ENCODE results near the gene MYL4.
A peak's percentile ranks its signal among the peaks of the same experiment; 100 is the strongest.

MYL4 gene

GRCh38 chr17:47199627-47200324 is 9.4 kb upstream of the MYL4 start:
- no peaks in the 10 kb centered on the region for H4K20me1 ChIP-seq (ENCODE audit: insufficient read depth, low read length)
- TF ChIP-seq EZH2 (IDR thresholded peaks at IDR 0.05; ENCODE audit: borderline replicate concordance, low read length) (no peak), CTCF (IDR thresholded peaks at IDR 0.05; ENCODE audit: low read length) (no peak)
- H3K9me2 ChIP-seq (ENCODE audit: low read depth, low read length), result no peaks in the 10 kb centered on the region
- H3K9me3 ChIP-seq (ENCODE audit: low read length), result peaks cover 3% of the 10 kb centered on the region; the same call in 1 of the 2 replicates
- peak overlapping the region; percentile 55 for H3K9ac ChIP-seq (ENCODE audit: low read length)
- H3K4me3 ChIP-seq (ENCODE audit: low read depth, low read length, poor library complexity, severe bottlenecking), result peak overlapping the region; percentile 31
- H3F3A ChIP-seq (ENCODE audit: insufficient read depth, low read length), result peaks cover 4% of the 10 kb centered on the region; the same call in 1 of the 2 replicates
- no peaks in the 10 kb centered on the region for H3K27me3 ChIP-seq (ENCODE audit: insufficient read depth, low read length)
- H3K36me3 ChIP-seq (ENCODE audit: insufficient read depth, low read length), result no peaks in the 10 kb centered on the region
- H3K4me2 ChIP-seq (ENCODE audit: low read length), result peak overlapping the region; percentile 60
- H3K79me2 ChIP-seq (ENCODE audit: insufficient read depth, low read length), result no peaks in the 10 kb centered on the region
- peaks cover 38% of the 10 kb centered on the region for H3K4me1 ChIP-seq (ENCODE audit: insufficient read depth, low read length, severe bottlenecking)
- peak overlapping the region; percentile 84 for H2AFZ ChIP-seq (ENCODE audit: low read length)
- peak overlapping the region; percentile 91 for H3K27ac ChIP-seq (ENCODE audit: low read depth, low read length, poor library complexity, severe bottlenecking)

GRCh38 chr17:47200325-47200664 is 8.9 kb upstream of the MYL4 start:
- Histone ChIP-seq H3F3A (ENCODE audit: insufficient read depth, low read length) (peaks cover 7% of the 10 kb centered on the region), H3K27ac (ENCODE audit: low read depth, low read length, poor library complexity, severe bottlenecking) (peak overlapping the region; percentile 91), H2AFZ (ENCODE audit: low read length) (peak overlapping the region; percentile 84), H3K9ac (ENCODE audit: low read length) (peak overlapping the region; percentile 55), H3K4me2 (ENCODE audit: low read length) (peak overlapping the region; percentile 60), H3K36me3 (ENCODE audit: insufficient read depth, low read length) (no peaks in the 10 kb centered on the region), H3K9me3 (ENCODE audit: low read length) (peaks cover 3% of the 10 kb centered on the region; the same call in 1 of the 2 replicates), H3K9me2 (ENCODE audit: low read depth, low read length) (no peaks in the 10 kb centered on the region), H3K4me1 (ENCODE audit: insufficient read depth, low read length, severe bottlenecking) (peaks cover 43% of the 10 kb centered on the region), H4K20me1 (ENCODE audit: insufficient read depth, low read length) (no peaks in the 10 kb centered on the region), H3K79me2 (ENCODE audit: insufficient read depth, low read length) (no peaks in the 10 kb centered on the region), H3K27me3 (ENCODE audit: insufficient read depth, low read length) (no peaks in the 10 kb centered on the region), H3K4me3 (ENCODE audit: low read depth, low read length, poor library complexity, severe bottlenecking) (peak overlapping the region; percentile 31)
- no peak for TF ChIP-seq EZH2 (IDR thresholded peaks at IDR 0.05; ENCODE audit: borderline replicate concordance, low read length)
- TF ChIP-seq CTCF (IDR thresholded peaks at IDR 0.05; ENCODE audit: low read length), result no peak

GRCh38 chr17:47201166-47201565 is 8.0 kb upstream of the MYL4 start:
- no peak for TF ChIP-seq CTCF (IDR thresholded peaks at IDR 0.05; ENCODE audit: low read length)
- TF ChIP-seq EZH2 (IDR thresholded peaks at IDR 0.05; ENCODE audit: borderline replicate concordance, low read length), result no peak
- H4K20me1 ChIP-seq (ENCODE audit: insufficient read depth, low read length), result no peaks in the 10 kb centered on the region
- no peaks in the 10 kb centered on the region for H3K79me2 ChIP-seq (ENCODE audit: insufficient read depth, low read length)
- peaks cover 51% of the 10 kb centered on the region for H3K4me1 ChIP-seq (ENCODE audit: insufficient read depth, low read length, severe bottlenecking)
- no peak overlapping the region for H3K4me3 ChIP-seq (ENCODE audit: low read depth, low read length, poor library complexity, severe bottlenecking)
- no peak overlapping the region for H3K4me2 ChIP-seq (ENCODE audit: low read length)
- H3K27me3 ChIP-seq (ENCODE audit: insufficient read depth, low read length), result no peaks in the 10 kb centered on the region
- H3K27ac ChIP-seq (ENCODE audit: low read depth, low read length, poor library complexity, severe bottlenecking), result peak overlapping the region; percentile 91
- H3F3A ChIP-seq (ENCODE audit: insufficient read depth, low read length), result peaks cover 7% of the 10 kb centered on the region
- no peaks in the 10 kb centered on the region for H3K9me3 ChIP-seq (ENCODE audit: low read length)
- H3K9me2 ChIP-seq (ENCODE audit: low read depth, low read length), result no peaks in the 10 kb centered on the region
- H3K36me3 ChIP-seq (ENCODE audit: insufficient read depth, low read length), result no peaks in the 10 kb centered on the region
- no peak overlapping the region for H2AFZ ChIP-seq (ENCODE audit: low read length)
- no peak overlapping the region for H3K9ac ChIP-seq (ENCODE audit: low read length)
